ENCODE results near the gene PIGA.

- TF ChIP-seq CTCF (conservative IDR thresholded peaks at IDR 0.05) (no peak), EZH2 (IDR thresholded peaks at IDR 0.05; ENCODE audit: low read depth) (no peak)
Observed at GRCh38 chrX:15358533-15358932, 23.2 kb upstream of the PIGA start.
